Progenitor cell of endocrine pancreas (in vitro differentiated cells): ENCODE data around the gene ZNF433. TPM values are rescaled to one million over a fixed set of nuclear protein-coding genes. Genes with fewer than 3 reads are reported as not detected.

ENCODE experiments used
- DNase-seq: peaks from one replicate; pipeline ENCODE4 v3.0.0; 2021; ENCODE audit warnings: low spot score; ENCODE audit not compliant: unreplicated experiment
- H3K27ac Mint-ChIP-seq: 2 replicates; pipeline ENCODE4 v1.8.0; 2021; ENCODE audit warnings: mild to moderate bottlenecking, moderate library complexity, mixed read lengths
- H3K27me3 Mint-ChIP-seq: 2 replicates; pipeline ENCODE4 v1.8.0; 2021; ENCODE audit warnings: mixed read lengths
- H3K36me3 Mint-ChIP-seq: 2 replicates; pipeline ENCODE4 v1.8.0; 2022; ENCODE audit warnings: mixed read lengths; ENCODE audit not compliant: insufficient read depth
- H3K4me1 Mint-ChIP-seq: 2 replicates; pipeline ENCODE4 v1.8.0; 2021; ENCODE audit warnings: low read depth, mixed read lengths
- H3K4me3 Mint-ChIP-seq: 2 replicates; pipeline ENCODE4 v1.8.0; 2021; ENCODE audit warnings: low read depth, mild to moderate bottlenecking, moderate library complexity, mixed read lengths
- H3K9me3 Mint-ChIP-seq: 2 replicates; pipeline ENCODE4 v1.8.0; 2021; ENCODE audit warnings: low read depth, mixed read lengths
- CTCF ChIP-seq: fragments of 200-600 bp; sonication (generic); IDR thresholded peaks from one replicate; pipeline ENCODE4 v1.5.0; 2021; ENCODE audit warnings: antibody characterized with exemption, mild to moderate bottlenecking; ENCODE audit not compliant: unreplicated experiment
- total RNA-seq: library from RNA; stranded (reverse); gene quantifications from 2 replicates; pipeline ENCODE4 v1.2.1, GENCODE V29; 2021

ZNF433 gene
- total RNA-seq, 1 donor from 2014 or later = 10.7 TPM

GRCh38 chr19:11989112-11989456, 46.4 kb downstream of the ZNF433 start:
- Mint-ChIP-seq H3K36me3 (peaks cover 17% of the 10 kb centered on the region), H3K4me3 (peak overlapping the region; percentile 99)

GRCh38 chr19:11987405-11988281, 47.8 kb downstream of the ZNF433 start:
- no peak for TF ChIP-seq CTCF
- Mint-ChIP-seq H3K4me3 (peak overlapping the region; percentile 99), H3K9me3 (peaks cover 18% of the 10 kb centered on the region), H3K27me3 (no peaks in the 10 kb centered on the region), H3K27ac (peak overlapping the region; percentile 99), H3K4me1 (peaks cover 7% of the 10 kb centered on the region), H3K36me3 (peaks cover 9% of the 10 kb centered on the region)
- DNase-seq = peak; percentile 82

More at GRCh38 chr19:11989112-11989456, 46.4 kb downstream of the ZNF433 start:
- Mint-ChIP-seq H3K4me1 (peaks cover 7% of the 10 kb centered on the region), H3K27ac (no peak overlapping the region), H3K27me3 (no peaks in the 10 kb centered on the region), H3K9me3 (peaks cover 18% of the 10 kb centered on the region)
- DNase-seq = no peak
- no peak for TF ChIP-seq CTCF

- peaks cover 7% of the 10 kb centered on the region for H3K4me1 Mint-ChIP-seq
- no peak for DNase-seq
- TF ChIP-seq CTCF = no peak
- no peak overlapping the region for H3K4me3 Mint-ChIP-seq
- no peaks in the 10 kb centered on the region for H3K27me3 Mint-ChIP-seq
- peaks cover 24% of the 10 kb centered on the region for H3K9me3 Mint-ChIP-seq
- H3K27ac Mint-ChIP-seq = no peak overlapping the region
- H3K36me3 Mint-ChIP-seq = peaks cover 8% of the 10 kb centered on the region
Observed at GRCh38 chr19:11986754-11987153, 48.7 kb downstream of the ZNF433 start.

- Mint-ChIP-seq H3K27me3 (no peaks in the 10 kb centered on the region), H3K27ac (no peak overlapping the region), H3K36me3 (peaks cover 9% of the 10 kb centered on the region), H3K4me1 (peaks cover 7% of the 10 kb centered on the region), H3K9me3 (peaks cover 24% of the 10 kb centered on the region), H3K4me3 (no peak overlapping the region)
- no peak for TF ChIP-seq CTCF
- DNase-seq = no peak
Observed at GRCh38 chr19:11984986-11985385, 50.5 kb downstream of the ZNF433 start.

GRCh38 chr19:11982526-11982925, 53.0 kb downstream of the ZNF433 start:
- DNase-seq = no peak
- no peaks in the 10 kb centered on the region for H3K27me3 Mint-ChIP-seq
- no peak overlapping the region for H3K27ac Mint-ChIP-seq
- H3K4me3 Mint-ChIP-seq = no peak overlapping the region
- H3K36me3 Mint-ChIP-seq = peaks cover 34% of the 10 kb centered on the region
- peaks cover under 1% of the 10 kb centered on the region for H3K4me1 Mint-ChIP-seq
- peaks cover 48% of the 10 kb centered on the region for H3K9me3 Mint-ChIP-seq
- TF ChIP-seq CTCF = no peak
